ENCODE data around the gene DTWD2.
"Not testable (repeated sequence)": the region's sequence is repeated elsewhere in the genome, so short reads cannot be mapped to it uniquely, and the experiment has no call there.

DTWD2 gene

DNA sequence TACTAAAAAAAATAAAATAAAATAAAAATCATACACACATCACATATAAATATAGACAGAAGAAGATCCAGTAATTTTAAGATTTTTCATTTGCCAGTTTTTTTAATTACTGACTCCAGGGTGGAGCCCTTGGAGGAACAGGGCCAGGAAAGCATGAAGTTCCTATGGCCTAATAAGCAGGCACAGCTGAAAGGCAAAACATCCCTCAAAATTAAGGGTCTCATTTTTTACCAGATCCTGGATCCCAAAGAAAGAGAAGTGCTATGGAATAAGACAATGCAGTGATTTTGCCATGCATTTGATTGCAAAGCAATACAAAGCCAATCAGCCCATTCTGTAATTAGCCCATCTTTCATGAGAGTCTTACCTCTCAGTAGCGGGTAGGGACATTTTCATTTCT lies 11.3 kb upstream of the DTWD2 start:
- no peak for FAIRE-seq

DNA sequence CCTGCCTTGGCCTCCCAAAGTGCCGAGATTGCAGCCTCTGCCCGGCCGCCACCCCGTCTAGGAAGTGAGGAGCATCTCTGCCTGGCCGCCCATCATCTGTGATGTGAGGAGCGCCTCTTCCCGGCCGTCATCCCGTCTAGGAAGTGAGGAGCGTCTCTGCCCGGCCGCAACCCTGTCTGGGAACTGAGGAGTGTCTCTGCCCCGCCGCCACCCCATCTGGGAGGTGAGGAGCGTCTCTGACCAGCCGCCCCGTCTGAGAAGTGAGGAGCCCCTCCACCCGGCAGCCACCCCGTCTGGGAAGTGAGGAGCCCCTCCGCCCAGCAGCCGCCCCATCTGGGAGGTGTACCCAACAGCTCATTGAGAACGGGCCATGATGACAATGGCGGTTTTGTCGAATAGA lies 10.5 kb upstream of the DTWD2 start:
- not testable (repeated sequence) for FAIRE-seq; DNase-seq (ENCODE audit: extremely low spot score, insufficient read length, low read depth)

More for the DNA sequence above, 11.3 kb upstream of the DTWD2 start:
- no peak for DNase-seq (ENCODE audit: extremely low spot score, insufficient read length, low read depth)

DNA sequence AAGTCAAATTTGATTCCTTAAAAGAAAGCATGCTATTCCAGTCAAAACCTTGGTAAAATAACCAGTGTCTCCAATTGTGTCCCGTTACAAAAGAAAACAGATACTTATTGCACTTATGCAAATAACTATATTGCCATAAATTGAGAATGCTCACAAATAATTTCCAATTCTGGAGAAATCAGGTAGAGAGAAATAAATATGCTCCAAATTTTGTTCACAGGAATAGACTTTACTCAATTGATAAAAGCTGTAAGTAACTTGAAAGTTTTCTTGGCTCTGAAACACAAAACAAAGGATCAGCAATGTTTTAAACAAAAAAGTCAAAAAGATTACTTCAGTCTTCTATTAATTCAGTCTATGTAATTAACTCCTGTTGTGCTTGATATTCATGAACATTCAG lies 7.8 kb upstream of the DTWD2 start:
- DNase-seq (ENCODE audit: extremely low spot score, insufficient read length, low read depth) (no peak), FAIRE-seq (no peak)

DNA sequence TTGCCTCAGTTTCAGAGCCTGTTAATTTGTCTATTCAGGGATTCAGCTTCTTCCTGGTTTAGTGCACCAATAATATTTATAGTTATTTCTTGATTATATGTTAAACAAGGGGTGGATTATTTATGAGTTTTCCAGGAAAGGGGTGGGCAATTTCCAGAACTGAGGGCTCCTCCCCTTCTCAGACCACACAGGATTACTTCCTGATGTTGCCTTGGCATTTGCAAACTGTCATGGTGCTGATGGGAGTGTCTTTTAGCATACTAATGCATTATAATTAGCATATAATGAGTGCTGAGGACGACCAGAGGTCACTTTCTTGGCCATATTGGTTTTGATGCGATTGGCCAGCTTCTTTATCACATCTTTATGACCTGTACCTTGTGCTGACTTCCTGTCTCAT lies 6.2 kb upstream of the DTWD2 start:
- DNase-seq (ENCODE audit: extremely low spot score, insufficient read length, low read depth), result no peak
- FAIRE-seq, result no peak

DNA sequence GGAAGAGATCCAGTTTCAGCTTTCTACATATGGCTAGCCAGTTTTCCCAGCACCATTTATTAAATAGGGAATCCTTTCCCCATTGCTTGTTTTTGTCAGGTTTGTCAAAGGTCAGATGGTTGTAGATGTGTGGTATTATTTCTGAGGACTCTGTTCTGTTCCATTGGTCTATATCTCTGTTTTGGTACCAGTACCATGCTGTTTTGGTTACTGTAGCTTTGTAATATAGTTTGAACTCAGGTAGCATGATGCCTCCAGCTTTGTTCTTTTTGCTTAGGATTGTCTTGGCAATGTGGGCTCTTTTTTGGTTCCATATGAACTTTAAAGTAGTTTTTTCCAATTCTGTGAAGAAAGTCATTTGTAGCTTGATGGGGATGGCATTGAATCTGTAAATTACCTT lies 4.8 kb upstream of the DTWD2 start:
- not testable (repeated sequence) for DNase-seq (ENCODE audit: extremely low spot score, insufficient read length, low read depth); FAIRE-seq

DNA sequence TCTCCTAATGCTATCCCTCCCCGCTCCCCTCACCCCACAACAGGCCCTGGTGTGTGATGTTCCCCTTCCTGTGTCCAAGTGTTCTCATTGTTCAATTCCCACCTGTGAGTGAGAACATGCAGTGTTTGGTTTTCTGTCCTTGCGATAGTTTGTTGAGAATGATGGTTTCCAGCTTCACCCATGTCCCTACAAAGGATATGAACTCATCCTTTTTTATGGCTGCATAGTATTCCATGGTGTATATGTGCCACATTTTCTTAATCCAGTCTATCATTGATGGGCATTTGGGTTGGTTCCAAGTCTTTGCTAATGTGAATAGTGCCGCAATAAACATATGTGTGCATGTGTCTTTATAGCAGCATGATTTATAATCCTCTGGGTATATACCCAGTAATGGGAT lies 3.7 kb upstream of the DTWD2 start:
- not testable (repeated sequence) for FAIRE-seq; DNase-seq (ENCODE audit: extremely low spot score, insufficient read length, low read depth)

DNA sequence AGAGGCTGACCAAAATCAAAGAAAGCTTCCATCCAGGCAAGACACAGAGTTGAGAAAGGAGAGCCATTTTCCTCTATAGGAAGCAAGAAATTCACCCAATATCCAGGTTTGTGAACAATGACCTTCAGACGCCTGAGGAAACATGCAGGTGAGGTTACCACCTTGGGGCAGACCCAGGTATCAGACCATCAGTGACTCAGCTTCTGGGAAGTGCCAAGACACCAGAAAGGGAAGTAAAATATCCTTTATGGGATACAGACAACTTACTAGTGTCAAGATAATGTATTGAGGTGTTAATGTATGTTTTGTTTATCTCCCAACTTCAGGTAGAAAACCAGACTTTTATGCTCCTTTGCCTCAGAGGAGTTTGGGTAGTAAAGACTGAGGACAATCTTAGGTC lies 2.2 kb upstream of the DTWD2 start:
- no peak for FAIRE-seq

DNA sequence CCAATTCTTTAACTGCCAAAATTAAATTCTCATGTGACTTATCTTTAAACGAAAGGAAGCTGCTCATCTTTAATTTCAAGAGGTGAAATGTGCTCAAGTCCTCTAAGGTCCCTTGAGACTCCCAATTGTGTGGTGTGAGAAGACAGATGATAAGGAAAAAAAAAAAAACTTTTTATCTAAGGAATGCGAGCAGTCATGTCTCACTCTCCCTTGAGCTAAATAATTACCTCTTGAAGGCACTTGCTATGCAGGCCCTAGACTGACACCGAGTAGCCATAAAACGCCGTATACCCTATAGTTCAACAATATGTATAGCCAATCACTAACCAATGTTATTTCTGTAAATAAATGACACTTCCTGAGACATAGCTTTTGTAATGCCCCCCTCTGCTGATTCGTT lies 1.5 kb upstream of the DTWD2 start:
- FAIRE-seq, result no peak
- no peak for DNase-seq (ENCODE audit: extremely low spot score, insufficient read length, low read depth)

More for the DNA sequence above, 2.2 kb upstream of the DTWD2 start:
- DNase-seq (ENCODE audit: extremely low spot score, insufficient read length, low read depth), result no peak

DNA sequence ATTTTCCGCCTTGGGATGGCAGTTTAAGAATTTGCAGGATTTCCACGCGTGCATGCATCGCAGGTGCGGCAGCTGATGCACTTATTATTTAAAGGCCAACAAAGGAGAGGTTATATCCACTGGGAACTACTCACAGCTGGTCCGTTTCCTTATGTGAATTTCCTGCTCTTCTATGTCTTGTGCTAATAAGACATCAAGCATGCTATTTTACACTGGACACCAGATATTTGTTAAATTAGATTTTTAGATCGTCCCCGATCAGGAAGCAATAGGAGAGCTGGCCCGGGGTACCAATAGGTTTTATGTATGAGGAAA lies 476 bp upstream of the DTWD2 start:
- no peak for FAIRE-seq
- DNase-seq (ENCODE audit: extremely low spot score, insufficient read length, low read depth), result no peak

DNA sequence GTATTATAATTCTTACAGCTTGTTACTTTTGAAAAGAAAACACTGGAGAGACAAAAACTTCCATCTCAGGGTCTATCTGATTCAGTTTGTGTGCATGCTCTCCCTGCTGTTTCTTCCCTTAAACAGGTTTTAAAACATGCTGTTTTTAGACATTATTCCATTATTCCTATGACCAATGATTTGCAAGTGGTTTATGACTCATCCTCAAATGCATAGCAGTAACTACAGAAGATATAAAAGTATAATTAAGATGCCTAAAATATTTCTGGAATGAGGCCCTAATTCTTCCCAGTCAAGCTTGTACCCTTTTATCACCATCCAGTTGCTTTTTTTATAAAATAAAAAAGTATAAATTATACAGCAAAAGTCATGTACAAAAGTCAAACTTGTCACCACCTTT lies 3.7 kb downstream of the DTWD2 start:
- FAIRE-seq (no peak), DNase-seq (ENCODE audit: extremely low spot score, insufficient read length, low read depth) (no peak)

DNA sequence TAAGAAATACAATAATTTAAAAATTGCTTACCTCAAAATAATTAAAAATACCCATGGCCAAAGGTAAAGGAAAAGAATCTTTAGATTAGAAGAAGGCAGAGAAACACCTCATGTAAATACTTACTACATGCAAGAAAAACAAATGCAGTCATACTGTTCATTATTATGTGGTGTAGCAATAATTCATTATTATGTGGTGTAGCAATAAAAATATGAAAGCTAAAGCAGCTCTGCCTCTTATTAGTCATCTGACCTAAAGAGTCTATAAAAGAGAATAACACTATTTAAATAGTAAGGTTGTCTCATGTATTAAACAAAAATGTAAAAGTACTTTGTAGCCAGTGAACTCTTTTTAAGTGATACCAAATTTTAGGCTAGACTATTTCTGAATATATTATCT lies 6.6 kb downstream of the DTWD2 start:
- no peak for DNase-seq (ENCODE audit: extremely low spot score, insufficient read length, low read depth)
- no peak for FAIRE-seq

DNA sequence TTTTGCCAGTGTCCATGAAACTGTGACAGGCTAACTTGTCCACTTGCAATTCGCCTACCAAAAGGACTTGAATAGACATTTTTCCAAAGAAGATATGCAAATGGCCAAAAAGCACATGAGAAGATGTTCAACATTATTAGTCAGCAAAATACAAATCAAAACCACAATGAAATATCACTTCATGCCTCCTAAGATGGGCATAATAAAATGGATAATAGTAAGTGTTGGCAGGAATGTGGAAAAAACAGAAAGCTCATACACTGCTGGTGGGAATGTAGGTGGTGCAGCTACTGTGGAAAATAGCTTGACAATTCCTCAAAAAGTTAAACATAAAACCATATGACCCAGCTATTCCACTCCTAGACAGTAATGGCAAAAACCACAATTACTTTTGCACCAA lies 7.9 kb downstream of the DTWD2 start:
- DNase-seq (ENCODE audit: extremely low spot score, insufficient read length, low read depth) (no peak), FAIRE-seq (no peak)

DNA sequence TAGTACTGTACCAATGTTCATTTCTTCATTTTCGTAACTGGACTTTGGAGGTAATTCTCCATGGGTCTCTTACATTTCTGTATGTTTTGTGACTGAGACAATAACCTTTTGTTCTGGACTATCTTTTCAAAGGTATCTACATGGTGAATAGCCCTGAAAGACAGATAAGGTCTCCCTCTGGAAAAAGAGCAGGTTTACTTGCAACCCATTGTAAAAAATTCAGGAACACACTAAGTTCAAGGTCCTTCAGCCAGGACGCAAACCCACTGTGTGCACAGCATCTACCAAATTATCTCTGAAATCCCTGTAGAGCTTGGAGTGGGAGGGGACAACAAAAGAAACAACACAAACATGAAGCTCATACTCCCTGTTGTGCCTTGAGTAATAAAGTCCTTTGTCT lies 8.3 kb downstream of the DTWD2 start:
- DNase-seq (ENCODE audit: extremely low spot score, insufficient read length, low read depth) (no peak), FAIRE-seq (no peak)

DNA sequence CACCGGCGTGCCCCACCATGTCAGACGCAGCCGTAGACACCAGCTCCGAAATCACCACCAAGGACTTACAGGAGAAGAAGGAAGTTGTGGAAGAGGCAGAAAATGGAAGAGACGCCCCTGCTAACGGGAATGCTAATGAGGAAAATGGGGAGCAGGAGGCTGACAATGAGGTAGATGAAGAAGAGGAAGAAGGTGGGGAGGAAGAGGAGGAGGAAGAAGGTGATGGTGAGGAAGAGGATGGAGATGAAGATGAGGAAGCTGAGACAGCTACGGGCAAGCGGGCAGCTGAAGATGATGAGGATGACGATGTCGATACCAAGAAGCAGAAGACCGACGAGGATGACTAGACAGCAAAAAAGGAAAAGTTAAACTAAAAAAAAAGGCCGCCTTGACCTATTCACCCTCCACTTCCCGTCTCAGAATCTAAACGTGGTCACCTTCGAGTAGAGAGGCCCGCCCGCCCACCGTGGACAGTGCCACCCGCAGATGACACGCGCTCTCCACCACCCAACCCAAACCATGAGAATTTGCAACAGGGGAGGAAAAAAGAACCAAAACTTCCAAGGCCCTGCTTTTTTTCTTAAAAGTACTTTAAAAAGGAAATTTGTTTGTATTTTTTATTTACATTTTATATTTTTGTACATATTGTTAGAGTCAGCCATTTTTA lies 14.4 kb downstream of the DTWD2 start:
- FAIRE-seq, result not testable (repeated sequence)

DNA sequence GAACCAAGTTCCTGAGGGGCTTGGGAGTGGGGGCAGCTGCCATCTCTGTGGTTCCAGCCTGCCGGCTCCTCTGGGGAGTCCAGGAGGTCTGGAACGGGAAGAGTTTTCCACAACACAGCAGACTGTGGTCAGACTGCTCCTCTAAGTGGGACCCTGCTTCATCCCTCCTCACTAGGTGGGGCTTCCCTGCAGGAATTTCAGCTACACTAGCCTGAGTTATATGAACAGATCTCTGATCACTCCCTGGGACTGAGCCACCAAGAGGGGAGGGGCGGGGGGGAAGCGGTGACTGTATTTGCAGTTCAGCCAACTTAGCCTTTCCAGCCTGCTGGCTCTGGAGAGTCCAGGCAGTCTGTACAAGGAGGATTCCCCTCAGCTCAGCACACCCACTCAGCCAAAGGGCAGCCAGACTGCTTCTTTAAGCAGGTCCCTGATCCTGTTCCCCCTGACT lies 19.4 kb downstream of the DTWD2 start:
- DNase-seq (ENCODE audit: extremely low spot score, insufficient read length, low read depth) (no peak), FAIRE-seq (no peak)

More for the DNA sequence above, 14.4 kb downstream of the DTWD2 start:
- DNase-seq (ENCODE audit: extremely low spot score, insufficient read length, low read depth), result not testable (repeated sequence)

DNA sequence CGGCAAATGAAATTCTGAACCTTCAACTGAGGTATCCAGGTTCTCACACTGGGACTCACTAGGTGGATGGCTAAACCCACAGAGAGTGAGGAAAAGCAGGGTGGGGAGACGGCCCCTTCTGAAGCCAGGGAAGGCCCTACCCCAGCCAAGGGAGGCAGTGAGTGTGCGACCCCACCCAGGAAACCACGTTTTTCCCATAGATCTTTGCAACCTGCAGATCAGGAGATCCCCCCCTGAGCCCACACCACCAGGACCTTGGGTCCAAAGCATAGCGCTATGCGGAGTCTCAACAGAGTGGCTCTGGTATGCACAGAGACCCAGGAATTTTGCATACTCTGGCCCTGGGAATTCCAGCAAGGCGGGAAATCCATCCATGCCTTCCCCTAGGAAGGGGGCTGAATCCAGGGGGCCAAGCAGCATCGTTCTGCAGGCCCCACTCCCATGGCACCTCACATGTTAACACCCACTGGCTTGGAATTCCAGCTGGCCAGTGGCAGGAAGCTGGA lies 19.9 kb downstream of the DTWD2 start:
- FAIRE-seq, result no peak
- DNase-seq (ENCODE audit: extremely low spot score, insufficient read length, low read depth), result no peak

DNA sequence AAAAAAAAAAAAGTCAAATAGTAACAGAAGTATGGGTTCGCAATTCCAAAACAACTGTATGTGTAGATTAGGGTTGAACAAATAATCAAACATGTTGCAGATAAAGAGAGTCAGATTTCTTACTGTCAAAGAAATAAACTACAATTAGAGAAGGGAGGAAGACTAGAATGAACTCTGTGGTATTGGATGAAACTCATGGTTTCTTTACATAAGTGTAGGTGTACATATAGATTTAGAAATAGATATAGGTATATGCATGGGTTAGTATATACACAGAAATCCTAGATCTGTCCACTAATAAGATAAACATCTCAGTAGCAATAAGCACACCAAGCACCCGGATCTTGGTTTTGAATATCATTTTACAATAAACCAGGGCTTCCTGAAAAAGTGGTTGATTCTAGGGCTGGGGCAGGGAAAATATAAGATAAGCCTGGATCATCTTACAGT lies 21.3 kb downstream of the DTWD2 start:
- DNase-seq (ENCODE audit: extremely low spot score, insufficient read length, low read depth), result no peak
- no peak for FAIRE-seq

DNA sequence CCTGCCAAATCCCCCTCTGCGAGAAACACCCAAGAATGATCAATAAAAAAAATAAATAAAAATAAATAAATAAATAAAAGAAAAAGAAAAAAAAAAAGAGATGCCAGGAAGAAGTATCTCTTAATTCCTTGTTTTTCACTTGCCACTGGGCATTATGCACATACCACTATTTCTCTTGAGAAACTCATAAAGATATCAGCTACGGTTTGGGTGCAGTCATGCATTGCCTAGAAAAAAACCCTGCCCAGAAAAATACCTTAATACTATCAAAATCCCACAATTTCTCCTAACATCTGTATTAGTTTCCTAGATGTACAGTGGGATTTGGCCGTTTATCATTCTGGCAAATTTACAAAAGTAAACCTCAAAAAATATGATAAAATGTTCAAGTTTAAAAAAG lies 22.5 kb downstream of the DTWD2 start:
- DNase-seq (ENCODE audit: extremely low spot score, insufficient read length, low read depth) (no peak), FAIRE-seq (no peak)

DNA sequence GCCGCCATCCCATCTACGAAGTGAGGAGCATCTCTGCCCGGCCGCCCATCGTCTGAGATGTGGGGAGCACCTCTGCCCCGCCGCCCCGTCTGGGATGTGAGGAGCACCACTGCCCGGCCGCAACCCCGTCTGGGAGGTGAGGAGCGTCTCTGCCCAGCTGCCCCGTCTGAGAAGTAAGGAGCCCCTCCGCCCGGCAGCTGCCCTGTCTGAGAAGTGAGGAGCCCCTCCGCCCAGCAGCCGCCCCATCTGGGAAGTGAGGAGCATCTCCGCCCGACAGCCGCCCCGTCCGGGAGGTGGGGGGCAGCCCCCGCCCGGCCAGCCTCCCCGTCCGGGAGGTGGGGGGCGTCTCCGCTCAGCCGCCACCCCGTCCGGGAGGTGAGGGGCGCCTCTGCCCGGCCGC lies 23.4 kb downstream of the DTWD2 start:
- FAIRE-seq; DNase-seq (ENCODE audit: extremely low spot score, insufficient read length, low read depth): not testable (repeated sequence)

DNA sequence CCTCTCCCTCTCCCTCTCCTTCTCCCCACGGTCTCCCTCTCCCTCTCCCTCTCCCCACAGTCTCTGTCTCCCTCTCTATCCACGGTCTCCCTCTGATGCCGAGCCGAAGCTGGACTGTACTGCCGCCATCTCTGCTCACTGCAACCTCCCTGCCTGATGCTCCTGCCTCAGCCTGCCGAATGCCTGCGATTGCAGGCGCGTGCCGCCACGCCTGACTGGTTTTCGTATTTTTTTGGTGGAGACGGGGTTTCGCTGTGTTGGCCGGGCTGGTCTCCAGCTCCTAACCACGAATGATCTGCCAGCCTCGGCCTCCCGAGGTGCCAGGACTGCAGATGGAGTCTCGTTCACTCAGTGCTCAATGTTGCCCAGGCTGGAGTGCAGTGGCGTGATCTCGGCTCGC lies 24.0 kb downstream of the DTWD2 start:
- not testable (repeated sequence) for FAIRE-seq; DNase-seq (ENCODE audit: extremely low spot score, insufficient read length, low read depth)

DNA sequence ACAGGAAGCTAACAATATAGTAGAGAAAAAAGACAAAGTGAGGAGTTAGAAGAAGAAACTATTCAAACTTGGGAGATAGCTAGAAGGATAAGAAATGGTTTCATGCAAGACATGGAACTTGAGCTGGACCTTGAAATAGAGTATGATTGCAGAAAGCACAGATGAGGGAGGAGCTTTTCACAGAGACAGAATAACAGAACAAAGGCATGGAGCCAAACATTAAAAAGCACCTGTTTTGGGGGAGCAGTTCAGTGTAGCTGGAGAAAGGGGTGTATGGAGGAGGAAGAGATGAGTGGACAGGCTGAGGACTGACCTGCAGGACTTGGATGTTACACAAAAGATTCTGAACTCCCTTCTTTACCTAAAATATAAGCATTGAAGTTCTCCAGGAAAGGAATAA lies 25.2 kb downstream of the DTWD2 start:
- FAIRE-seq, result no peak

DNA sequence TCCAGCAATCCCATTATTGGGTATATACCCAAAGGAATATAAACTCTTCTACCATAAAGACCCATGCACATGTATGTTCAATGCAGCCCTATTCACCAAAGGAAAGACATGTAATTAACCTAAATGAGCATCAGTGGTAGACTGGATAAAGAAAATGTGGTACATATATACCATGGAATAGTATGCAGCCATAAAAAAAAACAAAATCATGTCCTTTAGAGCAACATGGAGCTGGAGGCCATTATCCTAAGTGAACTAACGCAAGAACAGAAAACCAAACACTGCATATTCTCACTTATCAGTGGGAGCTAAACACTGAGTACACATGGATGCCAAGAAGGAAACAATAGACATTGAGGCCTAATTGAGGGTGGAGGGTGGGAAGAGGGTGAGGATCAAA lies 27.8 kb downstream of the DTWD2 start:
- DNase-seq (ENCODE audit: extremely low spot score, insufficient read length, low read depth) (no peak), FAIRE-seq (no peak)

More for the DNA sequence above, 25.2 kb downstream of the DTWD2 start:
- no peak for DNase-seq (ENCODE audit: extremely low spot score, insufficient read length, low read depth)
